Measurements from ENCODE around the gene PAX8. TPM values are rescaled to one million over a fixed set of nuclear protein-coding genes. Genes with fewer than 3 reads are reported as not detected.
"Not testable (repeated sequence)": the region's sequence is repeated elsewhere in the genome, so short reads cannot be mapped to it uniquely, and the experiment has no call there.

The PAX8 gene
- total RNA-seq, 1 experiment from 2014 or later: not detected

DNA sequence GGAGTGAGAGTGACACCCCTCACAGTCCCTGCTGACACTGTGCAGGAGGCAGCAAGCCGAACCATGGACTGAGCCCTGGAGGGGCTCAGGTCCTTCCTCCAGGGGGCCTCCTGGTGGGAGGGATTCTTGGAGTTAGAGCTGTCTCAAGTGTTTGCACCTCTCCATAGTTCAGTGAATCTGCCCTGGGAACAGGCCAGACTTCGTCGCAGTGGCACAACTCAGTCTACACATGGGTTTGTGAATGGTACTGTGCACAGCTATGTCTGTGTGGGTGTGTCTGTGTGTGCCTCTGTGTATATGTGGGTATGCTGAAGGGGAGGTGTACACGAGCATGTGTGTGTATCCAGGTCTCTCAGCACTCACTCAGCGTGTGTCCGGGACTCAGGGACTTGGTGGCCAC, 36.4 kb downstream of the PAX8 start:
- no peak for DNase-seq
- Histone ChIP-seq H3K36me3 (replicated peaks; ENCODE audit: control insufficient read depth, insufficient read depth, low read length) (no peaks in the 10 kb centered on the region), H3K4me3 (ENCODE audit: insufficient read depth, low read depth, low read length) (no peak overlapping the region), H3K27me3 (ENCODE audit: control insufficient read depth, insufficient read depth, low read length) (no peaks in the 10 kb centered on the region)

- DNase-seq: no peak
- Histone ChIP-seq H3K4me3 (ENCODE audit: insufficient read depth, low read depth, low read length) (no peak overlapping the region), H3K36me3 (replicated peaks; ENCODE audit: control insufficient read depth, insufficient read depth, low read length) (no peaks in the 10 kb centered on the region), H3K27me3 (ENCODE audit: control insufficient read depth, insufficient read depth, low read length) (no peaks in the 10 kb centered on the region)
These were observed 37.5 kb downstream of the PAX8 start for GRCh38 chr2:113240915-113241911.

- no peak for DNase-seq
- Histone ChIP-seq H3K27me3 (ENCODE audit: control insufficient read depth, insufficient read depth, low read length) (no peaks in the 10 kb centered on the region), H3K4me3 (ENCODE audit: insufficient read depth, low read depth, low read length) (no peak overlapping the region), H3K36me3 (replicated peaks; ENCODE audit: control insufficient read depth, insufficient read depth, low read length) (no peaks in the 10 kb centered on the region)
These were observed 38.4 kb downstream of the PAX8 start for GRCh38 chr2:113240150-113240914.

DNA sequence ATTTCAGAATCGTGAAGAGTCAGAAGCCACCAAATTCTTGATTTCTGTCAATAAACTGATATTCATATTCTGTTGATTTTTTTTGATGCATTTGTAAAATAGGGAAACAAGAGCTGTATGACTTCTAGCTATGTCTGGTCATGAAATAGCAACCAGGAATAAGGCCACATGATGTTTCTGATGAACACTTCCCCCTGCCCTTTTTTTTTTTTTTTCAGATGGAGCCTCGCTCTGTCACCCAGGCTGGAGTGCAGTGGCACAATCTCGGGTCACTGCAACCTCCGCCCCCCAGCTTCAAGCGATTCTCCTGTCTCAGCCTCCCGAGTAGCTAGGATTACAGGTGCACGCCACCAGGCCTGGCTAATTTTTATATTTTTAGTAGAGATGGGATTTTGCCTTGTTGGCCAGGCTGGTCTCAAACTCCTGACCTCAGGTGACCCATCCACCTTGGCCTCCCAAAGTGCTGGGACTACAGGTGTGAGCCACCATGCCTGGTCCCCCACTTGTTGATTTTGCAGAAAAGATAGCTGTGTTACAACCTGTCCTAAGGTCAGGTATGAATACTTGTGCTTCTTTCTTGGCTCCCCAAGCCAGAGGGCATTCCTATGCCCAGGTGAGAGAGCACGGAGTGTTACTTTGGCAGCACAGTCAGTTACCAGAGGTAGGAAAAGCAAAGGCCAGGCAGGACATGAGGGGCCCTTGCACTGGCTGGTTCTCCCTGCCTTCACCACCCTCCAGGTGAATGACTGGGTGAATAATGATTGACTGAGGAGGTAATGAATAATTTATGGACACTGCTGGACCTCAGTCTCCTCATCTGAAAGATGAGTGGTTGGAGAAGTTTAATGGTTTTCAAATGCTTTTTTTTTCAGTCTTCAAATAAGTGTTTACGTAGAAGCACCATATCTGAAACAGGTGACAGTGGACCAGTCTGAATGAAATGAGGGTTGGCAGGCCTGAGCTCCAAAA, 39.6 kb downstream of the PAX8 start:
- no peaks in the 10 kb centered on the region for H3K36me3 ChIP-seq (replicated peaks; ENCODE audit: control insufficient read depth, insufficient read depth, low read length)
- no peak overlapping the region for H3K4me3 ChIP-seq (ENCODE audit: insufficient read depth, low read depth, low read length)
- no peak for DNase-seq
- no peaks in the 10 kb centered on the region for H3K27me3 ChIP-seq (ENCODE audit: control insufficient read depth, insufficient read depth, low read length)

- Histone ChIP-seq H3K4me3 (ENCODE audit: insufficient read depth, low read depth, low read length) (no peak overlapping the region), H3K36me3 (replicated peaks; ENCODE audit: control insufficient read depth, insufficient read depth, low read length) (no peaks in the 10 kb centered on the region), H3K27me3 (ENCODE audit: control insufficient read depth, insufficient read depth, low read length) (no peaks in the 10 kb centered on the region)
- no peak for DNase-seq
These were observed 41.0 kb downstream of the PAX8 start for GRCh38 chr2:113237604-113238160.

- no peak for DNase-seq
- no peaks in the 10 kb centered on the region for H3K27me3 ChIP-seq (ENCODE audit: control insufficient read depth, insufficient read depth, low read length)
- H3K36me3 ChIP-seq (replicated peaks; ENCODE audit: control insufficient read depth, insufficient read depth, low read length): no peaks in the 10 kb centered on the region
- no peak overlapping the region for H3K4me3 ChIP-seq (ENCODE audit: insufficient read depth, low read depth, low read length)
These were observed 42.2 kb downstream of the PAX8 start for GRCh38 chr2:113236367-113237159.

GRCh38 chr2:113235347-113236226, 43.1 kb downstream of the PAX8 start:
- not testable (repeated sequence) for H3K4me3 ChIP-seq (ENCODE audit: insufficient read depth, low read depth, low read length); H3K27me3 ChIP-seq (ENCODE audit: control insufficient read depth, insufficient read depth, low read length)

DNA sequence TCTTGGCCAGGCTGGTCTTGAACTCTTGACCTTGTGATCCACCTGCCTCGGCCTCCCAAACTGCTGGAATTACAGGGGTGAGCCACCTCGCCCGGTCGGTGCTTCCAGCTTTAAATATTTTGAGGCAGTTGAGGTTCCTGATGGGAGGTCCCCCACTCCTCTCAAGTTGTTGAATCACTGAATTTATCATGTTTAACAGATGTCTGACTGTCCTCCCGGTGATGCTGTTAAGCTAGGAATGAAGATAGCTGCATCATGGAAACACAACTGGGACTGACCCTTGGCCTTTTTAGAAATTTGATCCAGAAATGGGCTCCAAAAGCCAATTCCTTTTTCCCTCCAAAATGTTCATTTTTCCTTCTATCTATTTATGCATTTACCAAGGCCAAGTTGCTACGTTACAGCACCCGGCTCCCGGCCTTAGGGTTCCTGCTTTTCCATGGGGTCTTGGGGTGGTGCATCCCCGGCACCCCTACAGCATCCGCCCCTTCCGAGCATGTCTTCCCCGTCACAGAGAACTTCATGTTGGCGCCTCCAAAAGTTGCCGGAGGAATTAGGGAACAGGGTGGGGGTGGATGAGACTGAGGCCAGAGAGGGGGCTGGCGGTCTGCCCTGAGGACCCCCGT, 43.9 kb downstream of the PAX8 start:
- Histone ChIP-seq H3K4me3 (ENCODE audit: insufficient read depth, low read depth, low read length) (no peak overlapping the region), H3K36me3 (replicated peaks; ENCODE audit: control insufficient read depth, insufficient read depth, low read length) (no peaks in the 10 kb centered on the region), H3K27me3 (ENCODE audit: control insufficient read depth, insufficient read depth, low read length) (no peaks in the 10 kb centered on the region)
- DNase-seq: no peak

More at GRCh38 chr2:113235347-113236226, 43.1 kb downstream of the PAX8 start:
- not testable (repeated sequence) for DNase-seq; H3K36me3 ChIP-seq (replicated peaks; ENCODE audit: control insufficient read depth, insufficient read depth, low read length)

- no peak for DNase-seq
- no peak overlapping the region for H3K4me3 ChIP-seq (ENCODE audit: insufficient read depth, low read depth, low read length)
These were observed 44.8 kb downstream of the PAX8 start for GRCh38 chr2:113233593-113234550.

DNA sequence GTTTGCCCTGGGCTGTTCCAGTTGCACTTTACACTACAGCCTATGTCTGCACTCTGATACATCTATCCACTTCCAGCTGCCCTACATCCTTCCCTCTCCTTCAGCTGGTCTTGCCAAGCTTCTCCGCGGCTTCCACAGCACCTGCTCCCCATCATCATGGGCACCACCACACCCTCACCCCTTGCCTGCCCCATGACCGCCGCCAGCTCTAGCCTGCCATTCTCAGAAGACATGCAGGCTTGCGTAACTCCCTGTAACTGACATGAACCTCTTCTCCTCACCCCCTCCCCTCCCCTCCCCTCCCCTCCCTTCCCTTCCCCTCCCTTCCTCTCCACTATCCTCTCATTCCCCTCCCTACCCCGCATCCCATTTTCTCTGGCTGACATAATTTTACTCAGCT, 46.0 kb downstream of the PAX8 start:
- Histone ChIP-seq H3K27me3 (ENCODE audit: control insufficient read depth, insufficient read depth, low read length) (no peaks in the 10 kb centered on the region), H3K36me3 (replicated peaks; ENCODE audit: control insufficient read depth, insufficient read depth, low read length) (no peaks in the 10 kb centered on the region), H3K4me3 (ENCODE audit: insufficient read depth, low read depth, low read length) (no peak overlapping the region)
- DNase-seq: no peak

More at GRCh38 chr2:113233593-113234550, 44.8 kb downstream of the PAX8 start:
- no peaks in the 10 kb centered on the region for H3K36me3 ChIP-seq (replicated peaks; ENCODE audit: control insufficient read depth, insufficient read depth, low read length)
- no peaks in the 10 kb centered on the region for H3K27me3 ChIP-seq (ENCODE audit: control insufficient read depth, insufficient read depth, low read length)

DNA sequence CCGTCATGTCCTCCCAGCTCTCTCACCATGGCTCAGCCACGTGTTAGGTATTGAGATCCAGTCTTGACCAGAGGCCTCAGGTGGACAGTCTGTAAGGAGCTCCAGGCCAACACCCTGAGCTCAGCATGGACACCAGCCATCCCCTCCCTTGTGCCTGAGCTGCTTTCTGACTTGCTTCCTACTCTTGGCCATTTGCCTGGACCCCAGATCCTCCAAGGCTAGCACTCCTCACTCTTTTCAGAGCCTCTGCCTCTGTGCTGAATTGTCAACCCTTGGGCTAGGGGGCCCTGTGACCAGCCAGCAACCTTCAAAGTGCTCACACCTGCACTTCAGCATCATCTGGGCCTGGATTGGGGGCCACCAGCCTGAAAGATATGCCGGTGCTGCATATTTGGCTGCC, 46.6 kb downstream of the PAX8 start:
- Histone ChIP-seq H3K36me3 (replicated peaks; ENCODE audit: control insufficient read depth, insufficient read depth, low read length) (no peaks in the 10 kb centered on the region), H3K27me3 (ENCODE audit: control insufficient read depth, insufficient read depth, low read length) (no peaks in the 10 kb centered on the region), H3K4me3 (ENCODE audit: insufficient read depth, low read depth, low read length) (no peak overlapping the region)
- no peak for DNase-seq
